ENCODE data around the gene ARHGEF6.

GRCh38 chrX:136616987-136617685 lies 163.6 kb downstream of the ARHGEF6 start:
- TF ChIP-seq POLR2A (IDR thresholded peaks at IDR 0.05), result no peak
- no peak for TF ChIP-seq POLR2AphosphoS5 (IDR thresholded peaks at IDR 0.05)

Data from spleen (tissue), 3 donors.